Measurements from ENCODE around the gene MYL11.

The MYL11 gene

DNA sequence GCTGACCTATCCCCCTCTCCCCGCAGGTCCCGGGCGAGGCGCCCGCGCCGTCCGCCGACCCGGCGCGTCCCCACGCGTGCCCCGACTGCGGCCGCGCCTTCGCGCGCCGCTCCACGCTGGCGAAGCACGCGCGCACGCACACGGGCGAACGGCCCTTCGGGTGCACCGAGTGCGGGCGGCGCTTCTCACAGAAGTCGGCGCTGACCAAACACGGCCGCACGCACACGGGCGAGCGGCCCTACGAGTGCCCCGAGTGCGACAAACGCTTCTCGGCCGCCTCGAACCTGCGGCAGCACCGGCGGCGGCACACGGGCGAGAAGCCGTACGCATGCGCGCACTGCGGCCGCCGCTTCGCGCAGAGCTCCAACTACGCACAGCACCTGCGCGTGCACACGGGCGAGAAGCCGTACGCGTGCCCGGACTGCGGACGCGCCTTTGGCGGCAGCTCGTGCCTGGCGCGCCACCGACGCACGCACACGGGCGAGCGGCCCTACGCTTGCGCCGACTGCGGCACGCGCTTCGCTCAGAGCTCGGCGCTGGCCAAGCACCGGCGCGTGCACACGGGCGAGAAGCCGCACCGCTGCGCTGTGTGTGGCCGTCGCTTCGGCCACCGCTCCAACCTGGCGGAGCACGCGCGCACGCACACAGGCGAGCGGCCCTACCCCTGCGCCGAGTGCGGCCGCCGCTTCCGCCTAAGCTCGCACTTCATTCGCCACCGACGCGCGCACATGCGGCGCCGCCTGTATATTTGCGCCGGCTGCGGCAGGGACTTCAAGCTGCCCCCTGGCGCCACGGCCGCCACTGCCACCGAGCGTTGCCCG, 43.1 kb downstream of the MYL11 start:
- peak overlapping the region; percentile 49 for H3K4me3 ChIP-seq (ENCODE audit: low read length)
- TF ChIP-seq, protein P1, sequence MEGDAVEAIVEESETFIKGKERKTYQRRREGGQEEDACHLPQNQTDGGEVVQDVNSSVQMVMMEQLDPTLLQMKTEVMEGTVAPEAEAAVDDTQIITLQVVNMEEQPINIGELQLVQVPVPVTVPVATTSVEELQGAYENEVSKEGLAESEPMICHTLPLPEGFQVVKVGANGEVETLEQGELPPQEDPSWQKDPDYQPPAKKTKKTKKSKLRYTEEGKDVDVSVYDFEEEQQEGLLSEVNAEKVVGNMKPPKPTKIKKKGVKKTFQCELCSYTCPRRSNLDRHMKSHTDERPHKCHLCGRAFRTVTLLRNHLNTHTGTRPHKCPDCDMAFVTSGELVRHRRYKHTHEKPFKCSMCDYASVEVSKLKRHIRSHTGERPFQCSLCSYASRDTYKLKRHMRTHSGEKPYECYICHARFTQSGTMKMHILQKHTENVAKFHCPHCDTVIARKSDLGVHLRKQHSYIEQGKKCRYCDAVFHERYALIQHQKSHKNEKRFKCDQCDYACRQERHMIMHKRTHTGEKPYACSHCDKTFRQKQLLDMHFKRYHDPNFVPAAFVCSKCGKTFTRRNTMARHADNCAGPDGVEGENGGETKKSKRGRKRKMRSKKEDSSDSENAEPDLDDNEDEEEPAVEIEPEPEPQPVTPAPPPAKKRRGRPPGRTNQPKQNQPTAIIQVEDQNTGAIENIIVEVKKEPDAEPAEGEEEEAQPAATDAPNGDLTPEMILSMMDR (IDR thresholded peaks at IDR 0.05; ENCODE audit: insufficient read depth, low read depth, low read length, missing control alignments), result no peak
- peak; percentile 96 for DNase-seq (ENCODE audit: low read depth)

DNA sequence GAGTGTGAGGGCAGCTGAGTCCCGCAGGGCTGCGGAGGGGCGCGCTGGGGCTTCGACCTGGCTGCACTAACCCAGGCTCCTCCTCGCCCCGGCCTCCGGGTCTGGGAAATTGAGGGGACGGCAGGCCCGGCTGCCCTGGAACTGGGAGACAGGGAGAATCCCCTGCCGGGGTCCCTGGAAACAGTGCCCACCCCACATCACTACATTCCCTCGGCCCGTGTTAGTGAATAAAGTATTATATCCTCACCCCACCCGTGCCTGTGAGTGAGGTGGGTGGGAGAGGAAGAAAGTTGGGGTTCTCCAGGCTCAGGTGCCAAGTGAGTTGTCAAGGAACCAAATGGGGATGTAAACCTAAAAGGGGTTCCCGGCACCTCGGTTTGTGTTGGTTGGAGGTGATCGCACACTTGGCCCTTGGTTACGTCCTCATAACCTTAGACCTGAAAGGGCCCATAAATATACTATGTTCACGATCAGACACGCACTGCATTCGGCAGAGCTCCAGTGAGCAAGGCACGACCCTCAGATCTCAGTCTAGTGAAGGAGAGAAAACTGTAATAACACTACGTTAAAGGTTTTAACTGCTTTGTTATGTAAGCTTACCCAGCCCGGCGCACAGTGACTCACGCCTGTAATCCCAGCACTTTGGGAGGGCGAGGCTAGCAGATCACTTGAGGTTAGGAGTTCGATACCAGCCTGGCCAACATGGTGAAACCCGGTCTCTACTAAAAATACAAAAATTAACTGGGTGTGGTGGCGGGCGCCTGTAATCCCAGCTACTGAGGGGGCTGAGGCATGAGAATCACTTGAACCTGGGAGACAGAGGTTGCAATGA, 44.0 kb downstream of the MYL11 start:
- peak; percentile 31 for DNase-seq (ENCODE audit: low read depth)
- peak overlapping the region; percentile 37 for H3K4me3 ChIP-seq (ENCODE audit: low read length)
- TF ChIP-seq, protein P1 (IDR thresholded peaks at IDR 0.05; ENCODE audit: insufficient read depth, low read depth, low read length, missing control alignments), result no peak

DNA sequence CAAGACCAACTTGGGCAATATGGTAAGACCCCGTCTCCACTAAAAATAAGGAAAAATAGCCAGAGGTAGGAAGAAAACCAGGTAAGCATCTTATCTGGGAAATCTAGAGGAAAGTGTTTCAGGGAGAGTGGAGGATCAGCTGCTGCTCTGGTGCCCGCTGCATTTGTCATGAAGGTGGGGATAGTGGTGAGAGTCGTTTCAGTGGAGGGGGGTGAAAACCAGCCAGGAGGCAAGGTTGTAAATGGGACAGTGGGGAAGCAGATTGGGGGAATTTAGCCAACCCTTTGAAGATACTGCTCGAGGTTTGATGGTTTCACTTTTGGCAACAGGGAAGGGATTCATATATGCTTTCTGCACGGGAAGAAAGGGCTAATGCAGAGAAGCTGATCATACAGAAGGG, 46.4 kb downstream of the MYL11 start:
- TF ChIP-seq, protein P1 (IDR thresholded peaks at IDR 0.05; ENCODE audit: insufficient read depth, low read depth, low read length, missing control alignments), result no peak
- no peak overlapping the region for H3K4me3 ChIP-seq (ENCODE audit: low read length)
- no peak for DNase-seq (ENCODE audit: low read depth)

Data from epithelial cell of esophagus (primary cell).